HEK293T (cell line): Measurements from ENCODE around the gene KHK.

Experiments used
- CTCF ChIA-PET: fragments of 350-600 bp; formaldehyde crosslinking; extraction: SDS; loops from one replicate; lab custom pipeline; 2021; ENCODE audit warnings: antibody characterized with exemption, inconsistent platforms; lab: Yijun Ruan, JAX
- POLR2A ChIA-PET: fragments of 350-600 bp; formaldehyde crosslinking; extraction: SDS; loops from one replicate; lab custom pipeline; 2020; ENCODE audit warnings: antibody characterized with exemption, inconsistent platforms; lab: Yijun Ruan, JAX
- DNase-seq: peaks from one replicate; pipeline ENCODE4 v3.0.0; 2012; ENCODE audit warnings: mixed read lengths; ENCODE audit errors: extremely low spot score
- ARNT ChIP-seq: fragments of 450-650 bp; IDR thresholded peaks from 2 replicates; pipeline ENCODE4 v1.6.1; 2017; ENCODE audit warnings: mild to moderate bottlenecking
- BHLHE40 ChIP-seq: fragments of 450-650 bp; IDR thresholded peaks from 2 replicates; pipeline ENCODE4 v1.6.1; 2016; ENCODE audit warnings: mild to moderate bottlenecking, moderate library complexity, borderline replicate concordance
- CTBP1 ChIP-seq: fragments of 450-650 bp; IDR thresholded peaks from 2 replicates; pipeline ENCODE4 v1.6.1; 2016; ENCODE audit warnings: borderline replicate concordance
- ELF4 ChIP-seq: fragments of 450-650 bp; IDR thresholded peaks from 2 replicates; pipeline ENCODE4 v1.6.1; 2017; ENCODE audit warnings: antibody characterized with exemption
- FOXA1 ChIP-seq: fragments of 450-650 bp; IDR thresholded peaks from 2 replicates; pipeline ENCODE4 v1.6.1; 2016; ENCODE audit warnings: mild to moderate bottlenecking
- FOXK2 ChIP-seq: fragments of 450-650 bp; IDR thresholded peaks from 2 replicates; pipeline ENCODE4 v1.6.1; 2016; ENCODE audit warnings: mild to moderate bottlenecking
- FOXM1 ChIP-seq: fragments of 450-650 bp; IDR thresholded peaks from 2 replicates; pipeline ENCODE4 v1.6.1; 2017; ENCODE audit warnings: mild to moderate bottlenecking, borderline replicate concordance
- HDGF ChIP-seq: fragments of 450-650 bp; IDR thresholded peaks from 2 replicates; pipeline ENCODE4 v1.6.1; 2017; ENCODE audit warnings: antibody characterized with exemption, borderline replicate concordance
- L3MBTL2 ChIP-seq: fragments of 450-650 bp; conservative IDR thresholded peaks from 2 replicates; pipeline ENCODE4 v1.6.1; 2016; ENCODE audit warnings: mild to moderate bottlenecking
- LEF1 ChIP-seq: fragments of 450-650 bp; IDR thresholded peaks from 2 replicates; pipeline ENCODE4 v1.6.1; 2017; ENCODE audit warnings: mild to moderate bottlenecking, borderline replicate concordance
- NFRKB ChIP-seq: fragments of 450-650 bp; IDR thresholded peaks from 2 replicates; pipeline ENCODE4 v1.6.1; 2016; ENCODE audit warnings: mild to moderate bottlenecking, moderate library complexity
- SP1 ChIP-seq: fragments of 450-650 bp; IDR thresholded peaks from 2 replicates; pipeline ENCODE4 v1.6.1; 2017
- SUZ12 ChIP-seq: fragments of 450-650 bp; IDR thresholded peaks from 2 replicates; pipeline ENCODE4 v1.6.1; 2016; ENCODE audit warnings: mild to moderate bottlenecking
- TARDBP ChIP-seq: fragments of 450-650 bp; IDR thresholded peaks from 2 replicates; pipeline ENCODE4 v1.6.1; 2016
- ZNF384 ChIP-seq: fragments of 450-650 bp; IDR thresholded peaks from 2 replicates; pipeline ENCODE4 v1.6.1; 2016
- TF ChIP-seq, protein P1 (sequence below): fragments of 450-650 bp; IDR thresholded peaks from 2 replicates; pipeline ENCODE4 v1.6.1; 2016

The KHK gene

DNA sequence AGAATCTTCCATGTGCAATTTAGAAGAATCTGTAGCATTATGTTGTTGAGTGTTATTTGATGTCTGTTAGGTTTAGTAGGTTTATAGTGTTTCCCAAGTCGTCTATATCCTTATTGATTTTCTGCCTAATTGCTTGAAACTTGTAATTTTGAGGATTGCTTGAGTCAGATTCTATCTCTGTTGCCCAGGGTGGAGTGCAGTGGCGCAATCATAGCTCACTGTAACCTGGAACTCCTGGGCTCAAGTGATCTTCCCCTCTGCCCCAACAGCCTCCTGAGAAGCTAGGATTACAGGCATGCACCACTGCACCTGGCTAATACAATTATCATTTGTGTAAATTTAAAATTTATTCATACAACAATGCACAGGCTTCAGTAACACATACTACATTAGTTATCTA is 59.1 kb downstream of the KHK start:
- no peak for DNase-seq
- CTCF ChIA-PET, result interaction anchor here (1.2 kb wide), 1 partner anchor 24 kb away, joined by 3 read pairs; no protein-coding TSS in a partner anchor
- POLR2A ChIA-PET, result interaction anchor here (0.8 to 1.2 kb wide), 2 partner anchors 11 to 12 kb away, joined by 3 to 4 read pairs; partner anchors contain the start of gene PREB
- TF ChIP-seq FOXM1, result no peak

DNA sequence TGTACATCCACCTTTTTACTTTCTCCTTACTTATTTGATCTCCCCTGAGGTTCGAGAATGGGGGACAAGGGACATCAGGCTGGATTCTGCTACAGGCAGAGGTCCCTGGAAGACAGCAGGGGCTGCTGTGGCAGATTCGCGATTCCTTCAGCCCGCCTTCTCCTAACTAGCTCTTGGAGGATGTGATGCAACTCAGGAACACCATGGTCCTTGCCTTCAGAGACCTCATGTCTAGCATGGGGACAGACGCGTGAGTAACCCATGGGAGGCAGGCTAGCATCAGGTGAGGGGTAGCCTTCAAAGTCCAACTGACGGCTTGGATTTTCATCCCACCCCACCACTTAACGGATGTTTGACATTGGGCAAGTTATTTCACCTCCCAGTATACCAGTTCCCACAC is 61.4 kb downstream of the KHK start:
- TF ChIP-seq LEF1, result no peak
- TF ChIP-seq SUZ12, result no peak
- TF ChIP-seq, protein P1, sequence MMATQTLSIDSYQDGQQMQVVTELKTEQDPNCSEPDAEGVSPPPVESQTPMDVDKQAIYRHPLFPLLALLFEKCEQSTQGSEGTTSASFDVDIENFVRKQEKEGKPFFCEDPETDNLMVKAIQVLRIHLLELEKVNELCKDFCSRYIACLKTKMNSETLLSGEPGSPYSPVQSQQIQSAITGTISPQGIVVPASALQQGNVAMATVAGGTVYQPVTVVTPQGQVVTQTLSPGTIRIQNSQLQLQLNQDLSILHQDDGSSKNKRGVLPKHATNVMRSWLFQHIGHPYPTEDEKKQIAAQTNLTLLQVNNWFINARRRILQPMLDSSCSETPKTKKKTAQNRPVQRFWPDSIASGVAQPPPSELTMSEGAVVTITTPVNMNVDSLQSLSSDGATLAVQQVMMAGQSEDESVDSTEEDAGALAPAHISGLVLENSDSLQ, result no peak
- no peak for TF ChIP-seq FOXA1
- no peak for TF ChIP-seq SP1
- no peak for TF ChIP-seq ZNF384
- TF ChIP-seq NFRKB, result no peak
- no peak for TF ChIP-seq HDGF
- no peak for TF ChIP-seq ARNT
- no peak for TF ChIP-seq FOXM1
- TF ChIP-seq FOXK2, result no peak
- no peak for TF ChIP-seq BHLHE40
- TF ChIP-seq ELF4, result no peak
- TF ChIP-seq L3MBTL2, result no peak
- TF ChIP-seq CTBP1, result no peak
- no peak for TF ChIP-seq TARDBP
- no peak for DNase-seq
- ChIA-PET CTCF (no interaction called here), POLR2A (no interaction called here)

- no peak for DNase-seq
- ChIA-PET POLR2A (interaction anchor here (1.4 kb wide), 1 partner anchor 15 kb away, joined by 3 read pairs; no protein-coding TSS in a partner anchor), CTCF (no interaction called here)
- no peak for TF ChIP-seq BHLHE40
- no peak for TF ChIP-seq FOXA1
- TF ChIP-seq ARNT, result no peak
- no peak for TF ChIP-seq CTBP1
- TF ChIP-seq, protein P1, result no peak
- TF ChIP-seq FOXM1, result no peak
- no peak for TF ChIP-seq FOXK2
- no peak for TF ChIP-seq LEF1
- TF ChIP-seq SUZ12, result no peak
- TF ChIP-seq NFRKB, result no peak
- no peak for TF ChIP-seq HDGF
- TF ChIP-seq L3MBTL2, result no peak
Measured at GRCh38 chr2:27148801-27149439, 62.3 kb downstream of the KHK start, which contains the start of gene TCF23. Gene TCF23, plus strand, starts transcription at chr2:27149004. Its CDS starts 130 bp downstream, at chr2:27149134.

DNA sequence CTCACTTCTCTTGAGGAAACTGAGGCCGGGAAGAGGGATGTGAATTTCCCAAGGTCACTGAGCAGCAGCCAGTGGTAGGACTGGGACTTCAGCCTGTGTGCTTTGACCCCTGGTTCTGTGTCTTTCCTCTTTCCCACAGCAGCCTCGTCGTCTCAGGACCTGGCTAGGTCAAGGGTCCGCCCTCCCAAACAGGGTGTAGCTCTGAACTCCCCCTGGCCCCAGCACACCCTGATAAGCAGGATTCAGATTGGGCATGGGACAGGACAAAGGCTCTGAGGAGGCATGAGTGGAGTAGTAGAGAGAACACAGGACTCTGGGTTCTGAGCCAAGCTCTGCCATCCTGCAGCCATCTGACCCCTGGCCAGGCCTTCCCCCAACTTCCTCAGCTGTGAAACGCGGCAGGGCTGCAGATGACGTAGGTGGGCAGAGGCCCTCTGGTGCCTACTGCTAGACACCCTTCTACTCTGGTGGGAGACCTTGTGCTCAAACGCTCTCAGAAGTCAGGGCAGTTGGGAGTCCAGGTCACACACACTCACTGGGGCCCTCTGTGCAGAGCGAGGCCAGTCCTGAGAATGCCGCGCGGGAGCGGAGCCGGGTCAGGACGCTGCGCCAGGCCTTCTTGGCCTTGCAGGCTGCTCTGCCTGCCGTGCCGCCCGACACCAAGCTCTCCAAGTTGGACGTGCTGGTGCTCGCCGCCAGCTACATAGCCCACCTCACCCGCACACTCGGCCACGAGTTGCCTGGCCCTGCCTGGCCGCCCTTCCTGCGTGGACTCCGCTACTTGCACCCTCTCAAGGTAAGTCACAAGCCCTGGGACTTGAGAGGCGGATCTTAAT is 63.2 kb downstream of the KHK start:
- no peak for DNase-seq
- TF ChIP-seq FOXK2 (no peak), CTBP1 (no peak), L3MBTL2 (no peak), ZNF384 (no peak), HDGF (no peak), NFRKB (no peak), TARDBP (no peak), LEF1 (no peak), FOXA1 (no peak), BHLHE40 (no peak), FOXM1 (no peak), ELF4 (no peak), ARNT (no peak), SP1 (no peak), SUZ12 (no peak)
- TF ChIP-seq, protein P1, result no peak
- POLR2A ChIA-PET, result interaction anchor here (1.4 kb wide), 1 partner anchor 16 kb away, joined by 3 read pairs; no protein-coding TSS in a partner anchor
- CTCF ChIA-PET, result interaction anchor here (1.5 kb wide), 1 partner anchor 11 kb away, joined by 5 read pairs; the partner anchor contains the start of gene PRR30
